Esophagus (tissue), 2 donors: Measurements from ENCODE around the gene SPC24. TPM values are rescaled to one million over a fixed set of nuclear protein-coding genes. Genes with fewer than 3 reads are reported as not detected.
"Not testable (repeated sequence)": the region's sequence is repeated elsewhere in the genome, so short reads cannot be mapped to it uniquely, and the experiment has no call there.

ENCODE experiments used
- H3K27ac ChIP-seq, 2 donors: one replicate each; pipeline ENCODE4 v1.5.1; 2013; ENCODE audit warnings: low read depth in 2 of 2, mild to moderate bottlenecking in 2 of 2, inconsistent platforms in 1 of 2, low read length in 1 of 2, moderate library complexity in 1 of 2
- H3K27me3 ChIP-seq, 2 donors: one replicate each; pipeline ENCODE4 v1.6.1; 2013; ENCODE audit warnings: low read length in 2 of 2, control low read depth in 1 of 2, mild to moderate bottlenecking in 1 of 2; ENCODE audit not compliant: insufficient read depth in 2 of 2, control insufficient read depth in 1 of 2
- H3K36me3 ChIP-seq, 2 donors: one replicate each; pipeline ENCODE4 v1.6.1; 2013; ENCODE audit warnings: low read length in 1 of 2; ENCODE audit not compliant: control insufficient read depth in 2 of 2, insufficient read depth in 2 of 2
- H3K4me1 ChIP-seq, 2 donors: one replicate each; pipeline ENCODE4 v1.6.1; 2013; ENCODE audit warnings: low read length in 1 of 2; ENCODE audit not compliant: control insufficient read depth in 2 of 2, insufficient read depth in 2 of 2
- H3K4me3 ChIP-seq, 2 donors: one replicate each; pipeline ENCODE4 v1.5.1; 2013; ENCODE audit warnings: low read length in 2 of 2, mild to moderate bottlenecking in 2 of 2, low read depth in 1 of 2, moderate library complexity in 1 of 2
- H3K9me3 ChIP-seq, 2 donors: one replicate each; pipeline ENCODE4 v1.6.1; 2013; ENCODE audit warnings: mild to moderate bottlenecking in 2 of 2, low read depth in 1 of 2, low read length in 1 of 2, moderate library complexity in 1 of 2; ENCODE audit not compliant: control insufficient read depth in 2 of 2, insufficient read depth in 1 of 2
- WGBS, 2 donors: extraction: QIAGEN DNeasy Blood & Tissue Kit; methylation state at CpG; one replicate each; pipeline ENCODE4 v1.1.7; 2013; 5-methylcytosine and 5-hydroxymethylcytosine counted together
- polyA plus RNA-seq, 2 donors: library from polyadenylated mRNA; stranded (reverse); fragments of 200-250 nt; gene quantifications; one replicate each; pipeline ENCODE4 v1.2.3, GENCODE V29; 2013
- donor health status: healthy with polysubstance abuse.
- donor health status: Bipolar disorder and iron deficiency.

Gene SPC24
- polyA plus RNA-seq, 2 donors = 3.7 to 11.4 TPM

- no peak overlapping the region for H3K4me3 ChIP-seq
- no peaks in the 10 kb centered on the region for H3K9me3 ChIP-seq
- peaks cover 0 to 7% of the 10 kb centered on the region in 2 donors for H3K36me3 ChIP-seq
- peaks cover 4 to 9% of the 10 kb centered on the region in 2 donors for H3K4me1 ChIP-seq
- H3K27ac ChIP-seq = no peak overlapping the region
- H3K27me3 ChIP-seq = no peaks in the 10 kb centered on the region
- WGBS, 2 donors = 72 to 75% methylated on average over 14 of the region's 14 CpGs
Measured at GRCh38 chr19:11136400-11137101, 19.0 kb downstream of the SPC24 start.

- 73% methylated on average over 7 of the region's 7 CpGs for WGBS, 2 donors
- Histone ChIP-seq H3K4me1 (no peaks in the 10 kb centered on the region), H3K27ac (peak overlapping the region in 1 of 2 donors; percentile 5), H3K9me3 (no peaks in the 10 kb centered on the region), H3K4me3 (no peak overlapping the region), H3K27me3 (no peaks in the 10 kb centered on the region), H3K36me3 (peaks cover 3 to 37% of the 10 kb centered on the region in 2 donors)
Measured at GRCh38 chr19:11131471-11131870, 24.1 kb downstream of the SPC24 start.

- Histone ChIP-seq H3K4me3 (no peak overlapping the region), H3K4me1 (no peaks in the 10 kb centered on the region), H3K9me3 (no peaks in the 10 kb centered on the region), H3K27me3 (no peaks in the 10 kb centered on the region), H3K36me3 (peaks cover 3 to 38% of the 10 kb centered on the region in 2 donors), H3K27ac (peak overlapping the region; percentile 11 to 45)
- 46 to 49% methylated on average over 19 of the region's 19 CpGs for WGBS, 2 donors
Measured at GRCh38 chr19:11130824-11131455, 24.6 kb downstream of the SPC24 start.

GRCh38 chr19:11127905-11128304 is 27.7 kb downstream of the SPC24 start:
- no peaks in the 10 kb centered on the region for H3K4me1 ChIP-seq
- peaks cover 10 to 50% of the 10 kb centered on the region in 2 donors for H3K36me3 ChIP-seq
- no peaks in the 10 kb centered on the region for H3K27me3 ChIP-seq
- H3K9me3 ChIP-seq = no peaks in the 10 kb centered on the region
- no peak overlapping the region for H3K27ac ChIP-seq
- WGBS, 2 donors = 91 to 94% methylated on average over 15 of the region's 15 CpGs
- H3K4me3 ChIP-seq = no peak overlapping the region

- no peak overlapping the region for H3K27ac ChIP-seq
- H3K4me3 ChIP-seq = no peak overlapping the region
- H3K4me1 ChIP-seq = no peaks in the 10 kb centered on the region
- H3K36me3 ChIP-seq = peaks cover 13 to 42% of the 10 kb centered on the region in 2 donors
- 57 to 64% methylated on average over 11 of the region's 11 CpGs for whole genome bisulfite sequencing, 2 donors
- no peaks in the 10 kb centered on the region for H3K27me3 ChIP-seq
- H3K9me3 ChIP-seq = no peaks in the 10 kb centered on the region
Measured at GRCh38 chr19:11125994-11126685, 29.4 kb downstream of the SPC24 start.

- H3K4me3 ChIP-seq, H3K9me3 ChIP-seq, H3K27me3 ChIP-seq, H3K4me1 ChIP-seq, H3K27ac ChIP-seq: not testable (repeated sequence)
- H3K36me3 ChIP-seq = peaks cover 15 to 40% of the 10 kb centered on the region in 2 donors
- 96 to 98% methylated on average over 4 of the region's 4 CpGs for WGBS, 2 donors
Measured at GRCh38 chr19:11124157-11124556, 31.4 kb downstream of the SPC24 start.

- Histone ChIP-seq H3K36me3 (peaks cover 18 to 40% of the 10 kb centered on the region in 2 donors), H3K4me3 (no peak overlapping the region), H3K27me3 (no peaks in the 10 kb centered on the region), H3K27ac (no peak overlapping the region), H3K9me3 (no peaks in the 10 kb centered on the region), H3K4me1 (no peaks in the 10 kb centered on the region)
- 89 to 90% methylated on average over 13 of the region's 13 CpGs for WGBS, 2 donors
Measured at GRCh38 chr19:11123114-11123513, 32.5 kb downstream of the SPC24 start.

GRCh38 chr19:11121963-11122362 is 33.6 kb downstream of the SPC24 start:
- not testable (repeated sequence) for H3K27ac ChIP-seq, H3K4me1 ChIP-seq, H3K4me3 ChIP-seq, H3K9me3 ChIP-seq, H3K27me3 ChIP-seq
- 88% methylated on average over 13 to 15 of the region's 17 CpGs for WGBS, 2 donors
- H3K36me3 ChIP-seq = peaks cover 21 to 38% of the 10 kb centered on the region in 2 donors

GRCh38 chr19:11116507-11116906 is 39.1 kb downstream of the SPC24 start:
- H3K4me1 ChIP-seq = no peaks in the 10 kb centered on the region
- peaks cover 15 to 60% of the 10 kb centered on the region in 2 donors for H3K36me3 ChIP-seq
- WGBS, 2 donors = 94 to 96% methylated on average over 9 of the region's 9 CpGs
- H3K27ac ChIP-seq = no peak overlapping the region
- H3K4me3 ChIP-seq = no peak overlapping the region
- no peaks in the 10 kb centered on the region for H3K27me3 ChIP-seq
- H3K9me3 ChIP-seq = no peaks in the 10 kb centered on the region
